ENCODE measurements around the gene IL1R1.
A peak's percentile ranks its signal among the peaks of the same experiment; 100 is the strongest.

The IL1R1 gene

GRCh38 chr2:102126660-102127059 is 15.9 kb upstream of the IL1R1 start:
- no peak for TF ChIP-seq CTCF (IDR thresholded peaks at IDR 0.05; ENCODE audit: unreplicated experiment in 3 of 3)
- peaks cover 13% of the 10 kb centered on the region for H3K4me1 Mint-ChIP-seq
- H3K4me3 Mint-ChIP-seq = no peak overlapping the region
- H3K27me3 Mint-ChIP-seq (ENCODE audit: low read depth) = no peaks in the 10 kb centered on the region
- no peak overlapping the region for H3K27ac Mint-ChIP-seq
- H3K36me3 Mint-ChIP-seq (ENCODE audit: low read depth) = peaks cover 5% of the 10 kb centered on the region
- H3K9me3 Mint-ChIP-seq = peaks cover 11% of the 10 kb centered on the region

GRCh38 chr2:102129082-102129481 is 13.5 kb upstream of the IL1R1 start:
- no peak for TF ChIP-seq CTCF (IDR thresholded peaks at IDR 0.05; ENCODE audit: unreplicated experiment in 3 of 3)
- Mint-ChIP-seq H3K27ac (no peak overlapping the region), H3K9me3 (peaks cover 21% of the 10 kb centered on the region), H3K4me1 (peaks cover 5% of the 10 kb centered on the region), H3K4me3 (no peak overlapping the region), H3K36me3 (ENCODE audit: low read depth) (peaks cover 5% of the 10 kb centered on the region), H3K27me3 (ENCODE audit: low read depth) (no peaks in the 10 kb centered on the region)

- Mint-ChIP-seq H3K4me3 (no peak overlapping the region), H3K9me3 (peaks cover 21% of the 10 kb centered on the region), H3K4me1 (peaks cover 5% of the 10 kb centered on the region), H3K36me3 (ENCODE audit: low read depth) (peaks cover 5% of the 10 kb centered on the region), H3K27ac (peak overlapping the region in 2 of 3 experiments; percentile 51 to 78), H3K27me3 (ENCODE audit: low read depth) (no peaks in the 10 kb centered on the region)
- no peak for TF ChIP-seq CTCF (IDR thresholded peaks at IDR 0.05; ENCODE audit: unreplicated experiment in 3 of 3)
Observed at GRCh38 chr2:102129951-102130646, 12.4 kb upstream of the IL1R1 start.

- H3K27ac Mint-ChIP-seq = peak overlapping the region in 2 of 3 experiments; percentile 51 to 78
- H3K27me3 Mint-ChIP-seq (ENCODE audit: low read depth) = no peaks in the 10 kb centered on the region
- H3K36me3 Mint-ChIP-seq (ENCODE audit: low read depth) = peaks cover 5% of the 10 kb centered on the region
- peaks cover 21% of the 10 kb centered on the region for H3K9me3 Mint-ChIP-seq
- no peak for TF ChIP-seq CTCF (IDR thresholded peaks at IDR 0.05; ENCODE audit: unreplicated experiment in 3 of 3)
- peaks cover 5% of the 10 kb centered on the region for H3K4me1 Mint-ChIP-seq
- no peak overlapping the region for H3K4me3 Mint-ChIP-seq
Observed at GRCh38 chr2:102130647-102130991, 11.9 kb upstream of the IL1R1 start.

GRCh38 chr2:102131564-102131963 is 11.0 kb upstream of the IL1R1 start:
- TF ChIP-seq CTCF (IDR thresholded peaks at IDR 0.05; ENCODE audit: unreplicated experiment in 3 of 3) = no peak
- peaks cover 5% of the 10 kb centered on the region for H3K4me1 Mint-ChIP-seq
- no peaks in the 10 kb centered on the region for H3K27me3 Mint-ChIP-seq (ENCODE audit: low read depth)
- peak overlapping the region in 1 of 3 experiments; percentile 78 for H3K27ac Mint-ChIP-seq
- peaks cover 20% of the 10 kb centered on the region for H3K9me3 Mint-ChIP-seq
- peaks cover 5% of the 10 kb centered on the region for H3K36me3 Mint-ChIP-seq (ENCODE audit: low read depth)
- no peak overlapping the region for H3K4me3 Mint-ChIP-seq

- H3K27me3 Mint-ChIP-seq (ENCODE audit: low read depth) = no peaks in the 10 kb centered on the region
- peaks cover 10% of the 10 kb centered on the region for H3K9me3 Mint-ChIP-seq
- peaks cover 28% of the 10 kb centered on the region for H3K4me1 Mint-ChIP-seq
- H3K36me3 Mint-ChIP-seq (ENCODE audit: low read depth) = no peaks in the 10 kb centered on the region
- no peak for TF ChIP-seq CTCF (IDR thresholded peaks at IDR 0.05; ENCODE audit: unreplicated experiment in 3 of 3)
- H3K4me3 Mint-ChIP-seq = no peak overlapping the region
- no peak overlapping the region for H3K27ac Mint-ChIP-seq
Observed at GRCh38 chr2:102137138-102137537, 5.4 kb upstream of the IL1R1 start.

Data from nephron (organoid).